NB4 (cell line): ENCODE results near the gene TPPP2.

Experiments used
- DNase-seq: peaks from one replicate; pipeline ENCODE4 v3.0.0; 2010; ENCODE audit warnings: low read depth
- H3K4me3 ChIP-seq: one replicate; pipeline ENCODE4 v1.5.1; 2011; ENCODE audit warnings: mild to moderate bottlenecking, low read depth, low read length, moderate library complexity
- CTCF ChIP-seq: IDR thresholded peaks from one replicate; pipeline ENCODE4 v1.5.1; 2012; ENCODE audit warnings: low read depth, low read length
- MAX ChIP-seq: IDR thresholded peaks from 2 replicates; pipeline ENCODE4 v1.6.1; 2011; ENCODE audit warnings: low read depth, low read length
- MYC ChIP-seq: IDR thresholded peaks from 2 replicates; pipeline ENCODE4 v1.6.1; 2011; ENCODE audit warnings: low read depth, low read length
- POLR2A ChIP-seq: IDR thresholded peaks from 2 replicates; pipeline ENCODE4 v1.6.1; 2011; ENCODE audit warnings: mild to moderate bottlenecking; ENCODE audit not compliant: insufficient read length; ENCODE audit errors: extremely low read depth

Gene TPPP2

GRCh38 chr14:21075719-21076437, 45.9 kb downstream of the TPPP2 start:
- no peak overlapping the region for H3K4me3 ChIP-seq
- no peak for TF ChIP-seq MYC
- no peak for TF ChIP-seq POLR2A
- no peak for TF ChIP-seq CTCF
- TF ChIP-seq MAX: no peak
- no peak for DNase-seq

DNA sequence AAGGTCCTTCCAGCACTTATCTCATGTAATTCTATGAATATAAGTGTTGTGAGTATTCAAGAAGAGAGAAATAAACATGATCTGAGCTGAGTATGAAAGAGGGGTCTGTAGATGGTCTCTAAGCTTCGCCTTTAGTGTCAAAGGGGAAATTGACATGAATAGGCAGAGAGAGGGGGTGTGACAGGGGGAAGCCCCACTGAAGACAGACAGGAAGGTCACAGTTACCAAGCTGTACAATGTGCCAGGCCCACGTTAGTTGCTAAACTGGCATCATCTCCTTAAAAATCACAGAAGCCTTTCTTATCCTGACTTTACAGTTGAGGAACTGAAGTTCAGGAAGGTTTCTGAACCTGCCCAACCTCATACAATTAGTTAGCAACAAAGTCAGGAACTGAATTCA, 47.7 kb downstream of the TPPP2 start:
- no peak for DNase-seq
- H3K4me3 ChIP-seq: no peak overlapping the region
- TF ChIP-seq MYC (no peak), POLR2A (no peak), MAX (no peak), CTCF (no peak)

GRCh38 chr14:21078287-21078686, 48.3 kb downstream of the TPPP2 start:
- TF ChIP-seq MAX: no peak
- TF ChIP-seq CTCF: no peak
- no peak for TF ChIP-seq MYC
- DNase-seq: no peak

DNA sequence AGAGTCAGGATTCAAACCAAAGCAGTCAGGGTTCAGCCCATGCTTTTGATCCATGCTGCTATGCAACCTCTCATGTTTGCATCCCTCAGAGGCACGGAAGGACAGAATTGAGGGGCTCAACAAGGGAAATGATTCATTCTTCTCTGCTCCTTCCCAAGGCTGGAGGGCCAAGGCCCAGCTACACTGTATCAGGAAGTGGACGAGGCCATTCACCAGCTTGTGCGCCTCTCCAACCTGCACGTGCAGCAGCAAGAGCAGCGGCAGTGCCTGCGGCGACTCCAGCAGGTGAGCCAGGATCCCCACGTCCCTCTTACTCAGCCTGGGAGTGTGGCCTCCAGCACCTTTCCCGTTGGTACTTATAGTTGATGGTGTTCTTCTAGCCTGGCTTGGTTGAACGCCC, 48.7 kb downstream of the TPPP2 start:
- no peak for DNase-seq
- no peak overlapping the region for H3K4me3 ChIP-seq
- TF ChIP-seq CTCF (no peak), POLR2A (no peak), MYC (no peak), MAX (no peak)

More at GRCh38 chr14:21078287-21078686, 48.3 kb downstream of the TPPP2 start:
- no peak overlapping the region for H3K4me3 ChIP-seq

GRCh38 chr14:21081521-21082142, 51.6 kb downstream of the TPPP2 start:
- no peak for DNase-seq
- TF ChIP-seq CTCF (no peak), MAX (no peak), MYC (no peak), POLR2A (no peak)
- no peak overlapping the region for H3K4me3 ChIP-seq
